ENCODE data around the gene ERBIN. TPM values are rescaled to one million over a fixed set of nuclear protein-coding genes. Genes with fewer than 3 reads are reported as not detected.

The ERBIN gene
- total and polyA plus RNA-seq, 2 experiments from 2014 or later, result 15.6 to 26.4 TPM

DNA sequence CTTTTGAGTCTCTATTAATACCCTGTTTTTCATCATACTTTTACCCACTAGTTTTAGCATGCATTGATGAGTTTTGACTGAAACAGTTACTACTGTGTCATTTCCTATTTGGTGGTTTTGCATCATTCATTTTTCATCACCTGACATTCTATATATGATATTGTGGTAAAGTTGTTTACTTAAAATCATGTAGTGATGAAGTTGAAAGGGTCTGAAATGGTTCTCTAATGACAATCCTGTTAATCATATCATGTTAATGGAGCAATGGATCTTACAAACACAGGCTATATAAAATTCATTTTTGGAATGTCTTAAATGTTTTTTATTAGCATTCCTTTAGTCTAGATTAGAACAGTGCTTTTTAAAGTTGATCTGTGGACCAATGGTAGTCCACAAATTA is 84.1 kb downstream of the ERBIN start:
- Histone ChIP-seq H3K4me1 (ENCODE audit: insufficient read depth) (no peaks in the 10 kb centered on the region), H3K79me2 (replicated peaks; ENCODE audit: insufficient read depth) (peaks cover 22% of the 10 kb centered on the region), H3F3A (replicated peaks; ENCODE audit: low read depth) (no peaks in the 10 kb centered on the region), H3K36me3 (ENCODE audit: insufficient read depth) (no peaks in the 10 kb centered on the region), H3K9me2 (ENCODE audit: insufficient read depth) (no peaks in the 10 kb centered on the region), H3K27ac (ENCODE audit: low read depth) (no peak overlapping the region), H3K4me3 (no peak overlapping the region), H2AFZ (no peak overlapping the region), H3K4me2 (no peak overlapping the region), H4K20me1 (replicated peaks; ENCODE audit: insufficient read depth) (no peaks in the 10 kb centered on the region; the same call in 1 of the 2 replicates), H3K27me3 (ENCODE audit: insufficient read depth) (no peaks in the 10 kb centered on the region)
- Mint-ChIP-seq H3K4me3 (no peak overlapping the region), H3K36me3 (ENCODE audit: low read depth) (peaks cover 5% of the 10 kb centered on the region), H3K27ac (no peak overlapping the region), H3K27me3 (ENCODE audit: insufficient read depth, low read depth, poor library complexity) (peaks cover 1% of the 10 kb centered on the region), H3K4me1 (no peaks in the 10 kb centered on the region; the same call in 2 of the 3 replicates), H3K9me3 (no peaks in the 10 kb centered on the region)
- DNase-seq (ENCODE audit: low spot score) (no peak), ATAC-seq (no peak)
- TF ChIP-seq JUNB (IDR thresholded peaks at IDR 0.05; ENCODE audit: unreplicated experiment) (no peak), STAT1 (IDR thresholded peaks at IDR 0.05; ENCODE audit: unreplicated experiment) (no peak), POLR2AphosphoS5 (IDR thresholded peaks at IDR 0.05; ENCODE audit: low read depth) (no peak), EZH2phosphoT487 (IDR thresholded peaks at IDR 0.05; ENCODE audit: unreplicated experiment) (no peak), ZNF331 (CRISPR knock-in tag; IDR thresholded peaks at IDR 0.05; ENCODE audit: low read depth) (no peak), CREB1 (CRISPR knock-in tag; IDR thresholded peaks at IDR 0.05; ENCODE audit: low read depth) (no peak), ZNF114 (CRISPR knock-in tag; IDR thresholded peaks at IDR 0.05) (no peak), EZH2 (IDR thresholded peaks at IDR 0.05; ENCODE audit: low read depth, unreplicated experiment) (no peak)
- TF ChIP-seq, protein P1, sequence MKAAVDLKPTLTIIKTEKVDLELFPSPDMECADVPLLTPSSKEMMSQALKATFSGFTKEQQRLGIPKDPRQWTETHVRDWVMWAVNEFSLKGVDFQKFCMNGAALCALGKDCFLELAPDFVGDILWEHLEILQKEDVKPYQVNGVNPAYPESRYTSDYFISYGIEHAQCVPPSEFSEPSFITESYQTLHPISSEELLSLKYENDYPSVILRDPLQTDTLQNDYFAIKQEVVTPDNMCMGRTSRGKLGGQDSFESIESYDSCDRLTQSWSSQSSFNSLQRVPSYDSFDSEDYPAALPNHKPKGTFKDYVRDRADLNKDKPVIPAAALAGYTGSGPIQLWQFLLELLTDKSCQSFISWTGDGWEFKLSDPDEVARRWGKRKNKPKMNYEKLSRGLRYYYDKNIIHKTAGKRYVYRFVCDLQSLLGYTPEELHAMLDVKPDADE (IDR thresholded peaks at IDR 0.05), result no peak
- TF ChIP-seq, protein P2, sequence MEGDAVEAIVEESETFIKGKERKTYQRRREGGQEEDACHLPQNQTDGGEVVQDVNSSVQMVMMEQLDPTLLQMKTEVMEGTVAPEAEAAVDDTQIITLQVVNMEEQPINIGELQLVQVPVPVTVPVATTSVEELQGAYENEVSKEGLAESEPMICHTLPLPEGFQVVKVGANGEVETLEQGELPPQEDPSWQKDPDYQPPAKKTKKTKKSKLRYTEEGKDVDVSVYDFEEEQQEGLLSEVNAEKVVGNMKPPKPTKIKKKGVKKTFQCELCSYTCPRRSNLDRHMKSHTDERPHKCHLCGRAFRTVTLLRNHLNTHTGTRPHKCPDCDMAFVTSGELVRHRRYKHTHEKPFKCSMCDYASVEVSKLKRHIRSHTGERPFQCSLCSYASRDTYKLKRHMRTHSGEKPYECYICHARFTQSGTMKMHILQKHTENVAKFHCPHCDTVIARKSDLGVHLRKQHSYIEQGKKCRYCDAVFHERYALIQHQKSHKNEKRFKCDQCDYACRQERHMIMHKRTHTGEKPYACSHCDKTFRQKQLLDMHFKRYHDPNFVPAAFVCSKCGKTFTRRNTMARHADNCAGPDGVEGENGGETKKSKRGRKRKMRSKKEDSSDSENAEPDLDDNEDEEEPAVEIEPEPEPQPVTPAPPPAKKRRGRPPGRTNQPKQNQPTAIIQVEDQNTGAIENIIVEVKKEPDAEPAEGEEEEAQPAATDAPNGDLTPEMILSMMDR (conservative IDR thresholded peaks at IDR 0.05; ENCODE audit: low read depth in 2 of 2), result no peak
- TF ChIP-seq, protein P3, sequence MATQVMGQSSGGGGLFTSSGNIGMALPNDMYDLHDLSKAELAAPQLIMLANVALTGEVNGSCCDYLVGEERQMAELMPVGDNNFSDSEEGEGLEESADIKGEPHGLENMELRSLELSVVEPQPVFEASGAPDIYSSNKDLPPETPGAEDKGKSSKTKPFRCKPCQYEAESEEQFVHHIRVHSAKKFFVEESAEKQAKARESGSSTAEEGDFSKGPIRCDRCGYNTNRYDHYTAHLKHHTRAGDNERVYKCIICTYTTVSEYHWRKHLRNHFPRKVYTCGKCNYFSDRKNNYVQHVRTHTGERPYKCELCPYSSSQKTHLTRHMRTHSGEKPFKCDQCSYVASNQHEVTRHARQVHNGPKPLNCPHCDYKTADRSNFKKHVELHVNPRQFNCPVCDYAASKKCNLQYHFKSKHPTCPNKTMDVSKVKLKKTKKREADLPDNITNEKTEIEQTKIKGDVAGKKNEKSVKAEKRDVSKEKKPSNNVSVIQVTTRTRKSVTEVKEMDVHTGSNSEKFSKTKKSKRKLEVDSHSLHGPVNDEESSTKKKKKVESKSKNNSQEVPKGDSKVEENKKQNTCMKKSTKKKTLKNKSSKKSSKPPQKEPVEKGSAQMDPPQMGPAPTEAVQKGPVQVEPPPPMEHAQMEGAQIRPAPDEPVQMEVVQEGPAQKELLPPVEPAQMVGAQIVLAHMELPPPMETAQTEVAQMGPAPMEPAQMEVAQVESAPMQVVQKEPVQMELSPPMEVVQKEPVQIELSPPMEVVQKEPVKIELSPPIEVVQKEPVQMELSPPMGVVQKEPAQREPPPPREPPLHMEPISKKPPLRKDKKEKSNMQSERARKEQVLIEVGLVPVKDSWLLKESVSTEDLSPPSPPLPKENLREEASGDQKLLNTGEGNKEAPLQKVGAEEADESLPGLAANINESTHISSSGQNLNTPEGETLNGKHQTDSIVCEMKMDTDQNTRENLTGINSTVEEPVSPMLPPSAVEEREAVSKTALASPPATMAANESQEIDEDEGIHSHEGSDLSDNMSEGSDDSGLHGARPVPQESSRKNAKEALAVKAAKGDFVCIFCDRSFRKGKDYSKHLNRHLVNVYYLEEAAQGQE (IDR thresholded peaks at IDR 0.05; ENCODE audit: unreplicated experiment), result no peak
- TF ChIP-seq, protein P4, sequence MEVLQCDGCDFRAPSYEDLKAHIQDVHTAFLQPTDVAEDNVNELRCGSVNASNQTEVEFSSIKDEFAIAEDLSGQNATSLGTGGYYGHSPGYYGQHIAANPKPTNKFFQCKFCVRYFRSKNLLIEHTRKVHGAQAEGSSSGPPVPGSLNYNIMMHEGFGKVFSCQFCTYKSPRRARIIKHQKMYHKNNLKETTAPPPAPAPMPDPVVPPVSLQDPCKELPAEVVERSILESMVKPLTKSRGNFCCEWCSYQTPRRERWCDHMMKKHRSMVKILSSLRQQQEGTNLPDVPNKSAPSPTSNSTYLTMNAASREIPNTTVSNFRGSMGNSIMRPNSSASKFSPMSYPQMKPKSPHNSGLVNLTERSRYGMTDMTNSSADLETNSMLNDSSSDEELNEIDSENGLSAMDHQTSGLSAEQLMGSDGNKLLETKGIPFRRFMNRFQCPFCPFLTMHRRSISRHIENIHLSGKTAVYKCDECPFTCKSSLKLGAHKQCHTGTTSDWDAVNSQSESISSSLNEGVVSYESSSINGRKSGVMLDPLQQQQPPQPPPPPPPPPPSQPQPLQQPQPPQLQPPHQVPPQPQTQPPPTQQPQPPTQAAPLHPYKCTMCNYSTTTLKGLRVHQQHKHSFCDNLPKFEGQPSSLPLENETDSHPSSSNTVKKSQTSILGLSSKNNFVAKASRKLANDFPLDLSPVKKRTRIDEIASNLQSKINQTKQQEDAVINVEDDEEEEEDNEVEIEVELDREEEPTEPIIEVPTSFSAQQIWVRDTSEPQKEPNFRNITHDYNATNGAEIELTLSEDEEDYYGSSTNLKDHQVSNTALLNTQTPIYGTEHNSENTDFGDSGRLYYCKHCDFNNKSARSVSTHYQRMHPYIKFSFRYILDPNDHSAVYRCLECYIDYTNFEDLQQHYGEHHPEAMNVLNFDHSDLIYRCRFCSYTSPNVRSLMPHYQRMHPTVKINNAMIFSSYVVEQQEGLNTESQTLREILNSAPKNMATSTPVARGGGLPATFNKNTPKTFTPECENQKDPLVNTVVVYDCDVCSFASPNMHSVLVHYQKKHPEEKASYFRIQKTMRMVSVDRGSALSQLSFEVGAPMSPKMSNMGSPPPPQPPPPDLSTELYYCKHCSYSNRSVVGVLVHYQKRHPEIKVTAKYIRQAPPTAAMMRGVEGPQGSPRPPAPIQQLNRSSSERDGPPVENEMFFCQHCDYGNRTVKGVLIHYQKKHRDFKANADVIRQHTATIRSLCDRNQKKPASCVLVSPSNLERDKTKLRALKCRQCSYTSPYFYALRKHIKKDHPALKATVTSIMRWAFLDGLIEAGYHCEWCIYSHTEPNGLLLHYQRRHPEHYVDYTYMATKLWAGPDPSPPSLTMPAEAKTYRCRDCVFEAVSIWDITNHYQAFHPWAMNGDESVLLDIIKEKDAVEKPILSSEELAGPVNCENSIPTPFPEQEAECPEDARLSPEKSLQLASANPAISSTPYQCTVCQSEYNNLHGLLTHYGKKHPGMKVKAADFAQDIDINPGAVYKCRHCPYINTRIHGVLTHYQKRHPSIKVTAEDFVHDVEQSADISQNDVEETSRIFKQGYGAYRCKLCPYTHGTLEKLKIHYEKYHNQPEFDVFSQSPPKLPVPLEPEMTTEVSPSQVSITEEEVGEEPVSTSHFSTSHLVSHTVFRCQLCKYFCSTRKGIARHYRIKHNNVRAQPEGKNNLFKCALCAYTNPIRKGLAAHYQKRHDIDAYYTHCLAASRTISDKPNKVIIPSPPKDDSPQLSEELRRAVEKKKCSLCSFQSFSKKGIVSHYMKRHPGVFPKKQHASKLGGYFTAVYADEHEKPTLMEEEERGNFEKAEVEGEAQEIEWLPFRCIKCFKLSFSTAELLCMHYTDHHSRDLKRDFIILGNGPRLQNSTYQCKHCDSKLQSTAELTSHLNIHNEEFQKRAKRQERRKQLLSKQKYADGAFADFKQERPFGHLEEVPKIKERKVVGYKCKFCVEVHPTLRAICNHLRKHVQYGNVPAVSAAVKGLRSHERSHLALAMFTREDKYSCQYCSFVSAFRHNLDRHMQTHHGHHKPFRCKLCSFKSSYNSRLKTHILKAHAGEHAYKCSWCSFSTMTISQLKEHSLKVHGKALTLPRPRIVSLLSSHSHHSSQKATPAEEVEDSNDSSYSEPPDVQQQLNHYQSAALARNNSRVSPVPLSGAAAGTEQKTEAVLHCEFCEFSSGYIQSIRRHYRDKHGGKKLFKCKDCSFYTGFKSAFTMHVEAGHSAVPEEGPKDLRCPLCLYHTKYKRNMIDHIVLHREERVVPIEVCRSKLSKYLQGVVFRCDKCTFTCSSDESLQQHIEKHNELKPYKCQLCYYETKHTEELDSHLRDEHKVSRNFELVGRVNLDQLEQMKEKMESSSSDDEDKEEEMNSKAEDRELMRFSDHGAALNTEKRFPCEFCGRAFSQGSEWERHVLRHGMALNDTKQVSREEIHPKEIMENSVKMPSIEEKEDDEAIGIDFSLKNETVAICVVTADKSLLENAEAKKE (CRISPR knock-in tag; IDR thresholded peaks at IDR 0.05), result no peak
